G401 (cell line): ENCODE data around the gene EYA2. TPM values are rescaled to one million over a fixed set of nuclear protein-coding genes. Genes with fewer than 3 reads are reported as not detected.
A peak's percentile ranks its signal among the peaks of the same experiment; 100 is the strongest.

Experiments
- DNase-seq: peaks from one replicate; pipeline ENCODE4 v3.0.0-alpha.2; 2015; ENCODE audit warnings: low spot score
- in situ Hi-C: cut with HindIII; loops from 2 replicates; pipeline ENCODE4 v1.10.0; 2016; ENCODE audit warnings: low sequenced_read_pairs, mixed read lengths
- total RNA-seq: library from RNA; depleted of rRNA; stranded (reverse); fragments of >200 nt; shearing (Covaris generic); gene quantifications from 2 replicates; pipeline ENCODE4 v1.2.3, GENCODE V29; 2014; rRNA removed

The EYA2 gene
- total RNA-seq, 1 experiment from 2014 or later = not detected

GRCh38 chr20:47233333-47234188 lies 338.9 kb downstream of the EYA2 start:
- in situ Hi-C loops = no loop called here
- DNase-seq = no peak

- in situ Hi-C loops = no loop called here
- no peak for DNase-seq
These were observed 340.5 kb downstream of the EYA2 start for GRCh38 chr20:47235111-47235510.

DNA sequence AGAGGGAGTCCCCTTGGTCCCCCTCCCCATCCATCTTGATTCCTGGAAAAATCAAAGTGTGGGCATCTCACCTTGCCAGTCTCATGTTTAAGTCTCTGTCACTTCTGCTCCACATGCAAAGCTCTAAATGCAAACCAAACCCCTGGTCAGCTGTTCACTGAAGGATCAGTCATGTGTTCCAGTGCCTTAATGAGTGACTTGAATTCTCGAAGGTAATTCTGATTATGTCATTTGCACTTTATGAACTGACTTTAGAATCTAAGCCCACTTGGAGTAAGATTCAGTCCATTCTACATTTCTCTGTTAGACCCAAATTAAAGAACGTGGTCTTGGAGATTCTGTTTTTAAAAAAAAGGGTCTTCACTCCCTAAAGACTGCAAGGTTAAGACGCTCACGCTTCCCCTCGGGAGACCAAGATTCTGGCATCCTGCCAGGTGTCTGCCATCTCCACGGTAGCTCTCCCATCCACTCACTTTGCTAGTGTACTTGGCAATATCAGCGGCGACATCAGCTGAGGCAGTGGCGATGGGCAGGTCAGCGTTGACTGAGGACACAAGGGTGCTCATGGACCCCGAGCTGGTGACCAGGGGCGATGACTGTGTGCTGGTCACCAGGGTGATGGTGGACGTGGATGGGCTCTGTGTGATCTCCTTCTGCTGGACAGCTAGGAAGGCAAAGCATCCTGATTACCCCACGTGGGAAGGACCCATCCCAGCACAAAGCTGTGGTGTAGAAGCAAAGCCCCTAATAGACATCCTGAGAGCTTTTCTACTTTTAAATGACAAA lies 341.4 kb downstream of the EYA2 start:
- in situ Hi-C loops = no loop called here
- DNase-seq = no peak

GRCh38 chr20:47236639-47236900 lies 341.9 kb downstream of the EYA2 start:
- DNase-seq = no peak
- in situ Hi-C loops = no loop called here

DNA sequence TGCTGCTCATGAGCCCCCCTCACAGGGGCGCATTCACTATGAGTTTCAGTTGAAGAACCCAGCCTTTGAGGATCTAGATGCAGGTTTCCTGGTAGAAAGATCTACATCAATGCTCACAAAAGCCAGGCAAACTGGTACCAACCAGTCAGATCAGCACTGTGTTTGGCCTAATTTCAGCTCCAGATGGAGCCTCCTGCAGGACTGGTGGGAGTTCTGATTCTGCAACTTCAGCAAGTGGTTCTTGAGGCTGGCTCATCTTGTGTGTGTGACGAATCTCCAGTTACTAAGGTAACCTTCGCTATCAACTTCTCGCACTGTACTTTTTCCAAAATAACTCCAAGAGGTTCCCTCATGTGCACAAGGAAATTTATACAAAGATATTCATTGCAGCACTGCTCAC lies 343.1 kb downstream of the EYA2 start:
- in situ Hi-C loops = no loop called here
- DNase-seq = peak; percentile 94

Other genes with a start within 250 kb of the EYA2 start
- gene SLC13A3, start 243.4 kb upstream of the EYA2 start, total RNA-seq = not detected in 2 replicates
- 24.4 and 25.2 TPM in 2 replicates for gene TP53RK, start 205.4 kb upstream of the EYA2 start, total RNA-seq
- 2.4 and 3.4 TPM in 2 replicates for gene SLC2A10, start 185.2 kb upstream of the EYA2 start, total RNA-seq